IPS DF 4.7 (cell line): ENCODE results near the gene CFAP52.
"Not testable (repeated sequence)": the region's sequence is repeated elsewhere in the genome, so short reads cannot be mapped to it uniquely, and the experiment has no call there.

Source experiments
- DNase-seq: peaks from one replicate; pipeline ENCODE4 v3.0.0-alpha.2; 2013; ENCODE audit warnings: low spot score; ENCODE audit errors: extremely low read depth

CFAP52 gene

GRCh38 chr17:9645851-9646545, 69.6 kb downstream of the CFAP52 start:
- DNase-seq: no peak

- DNase-seq: no peak
These were observed 70.1 kb downstream of the CFAP52 start for GRCh38 chr17:9646546-9646885.

- DNase-seq: no peak
These were observed 70.6 kb downstream of the CFAP52 start for GRCh38 chr17:9647014-9647413.

GRCh38 chr17:9648521-9649110, 72.2 kb downstream of the CFAP52 start:
- DNase-seq: no peak

- DNase-seq: no peak
These were observed 82.3 kb downstream of the CFAP52 start for GRCh38 chr17:9658593-9659211.

GRCh38 chr17:9661027-9661426, 84.6 kb downstream of the CFAP52 start:
- DNase-seq: no peak

GRCh38 chr17:9663511-9663910, 87.1 kb downstream of the CFAP52 start:
- DNase-seq: not testable (repeated sequence)

- DNase-seq: no peak
These were observed 90.1 kb downstream of the CFAP52 start for GRCh38 chr17:9666461-9667050.

GRCh38 chr17:9668517-9668916, 92.1 kb downstream of the CFAP52 start:
- no peak for DNase-seq

- DNase-seq: no peak
These were observed 93.1 kb downstream of the CFAP52 start for GRCh38 chr17:9669551-9670008.

- no peak for DNase-seq
These were observed 94.2 kb downstream of the CFAP52 start for GRCh38 chr17:9670596-9670995.

GRCh38 chr17:9671559-9671958, 95.1 kb downstream of the CFAP52 start:
- DNase-seq: no peak

- no peak for DNase-seq
These were observed 95.8 kb downstream of the CFAP52 start for GRCh38 chr17:9672266-9672665.

- DNase-seq: no peak
These were observed 96.2 kb downstream of the CFAP52 start for GRCh38 chr17:9672691-9673090.

GRCh38 chr17:9676084-9676483, 99.6 kb downstream of the CFAP52 start:
- DNase-seq: no peak

GRCh38 chr17:9676820-9677310, 100.4 kb downstream of the CFAP52 start:
- no peak for DNase-seq

GRCh38 chr17:9677411-9677810, 101.0 kb downstream of the CFAP52 start:
- no peak for DNase-seq

- no peak for DNase-seq
These were observed 101.5 kb downstream of the CFAP52 start for GRCh38 chr17:9677896-9678295.

GRCh38 chr17:9684955-9685621, 108.6 kb downstream of the CFAP52 start:
- no peak for DNase-seq
